Bronchial epithelial cell (primary cell): Measurements from ENCODE around the gene FUT6. TPM values are rescaled to one million over a fixed set of nuclear protein-coding genes. Genes with fewer than 3 reads are reported as not detected.

Source experiments
- DNase-seq: peaks from one replicate; pipeline ENCODE4 v3.0.0-alpha.2; 2010; ENCODE audit warnings: low read depth
- FAIRE-seq: peaks from 2 replicates; lab custom pipeline; 2011; peaks lifted over from hg19 to GRCh38; lab: Jason Lieb, UNC
- H3K27me3 ChIP-seq: 2 replicates; pipeline ENCODE4 v1.5.1; 2011; ENCODE audit warnings: low read length; ENCODE audit not compliant: control insufficient read depth, insufficient read depth
- H3K36me3 ChIP-seq: 2 replicates; pipeline ENCODE4 v1.5.1; 2011; ENCODE audit warnings: low read length; ENCODE audit not compliant: control insufficient read depth, insufficient read depth
- H3K4me3 ChIP-seq: 2 replicates; pipeline ENCODE4 v1.5.1; 2011; ENCODE audit warnings: mild to moderate bottlenecking, low read depth, low read length, control low read depth
- total RNA-seq: library from RNA; depleted of rRNA; stranded (reverse); fragments of >200 nt; gene quantifications from 2 replicates; pipeline ENCODE4 v1.2.1, GENCODE V29; 2014
- TF ChIP-seq, protein P1 (sequence below): IDR thresholded peaks from 2 replicates; pipeline ENCODE4 v1.5.1; 2011; ENCODE audit warnings: mild to moderate bottlenecking, moderate library complexity, low read length, control low read depth, inconsistent platforms; ENCODE audit not compliant: insufficient read depth, severe bottlenecking

The FUT6 gene
- total RNA-seq, 1 donor from 2014 or later: 2.1 TPM

DNA sequence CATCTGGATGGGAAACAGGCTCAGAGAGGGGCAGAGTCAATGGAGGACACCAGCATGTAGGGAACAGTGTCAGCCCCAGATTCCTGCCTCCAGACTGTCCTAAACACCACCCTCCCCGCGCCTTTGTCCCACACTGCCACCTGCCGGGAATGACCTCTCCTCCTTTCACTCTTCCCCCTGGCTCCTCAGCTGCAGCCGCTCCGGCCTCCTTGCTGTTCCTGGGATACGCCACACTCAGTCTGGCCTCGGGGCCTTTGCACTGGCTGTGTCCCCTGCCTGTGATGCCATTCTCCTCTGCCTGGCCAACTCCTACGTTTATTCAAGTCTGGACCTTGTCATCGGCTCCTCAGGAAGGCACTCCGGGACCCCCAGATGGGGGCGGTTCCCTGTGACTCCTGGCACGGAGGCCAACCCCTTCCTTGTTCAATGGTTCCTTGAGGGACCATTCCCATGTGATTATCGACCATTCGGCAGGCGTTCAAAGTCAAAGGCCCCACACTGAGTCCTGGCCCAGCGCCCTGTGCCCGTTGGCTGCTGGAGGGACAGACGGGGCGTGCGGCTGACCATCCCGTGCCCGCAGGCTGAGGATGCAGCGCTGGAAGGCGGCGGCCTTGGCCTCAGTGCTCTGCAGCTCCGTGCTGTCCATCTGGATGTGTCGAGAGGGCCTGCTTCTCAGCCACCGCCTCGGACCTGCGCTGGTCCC, 15.8 kb downstream of the FUT6 start:
- no peak overlapping the region for H3K4me3 ChIP-seq
- H3K27me3 ChIP-seq: no peaks in the 10 kb centered on the region
- DNase-seq (no peak), FAIRE-seq (no peak)
- no peaks in the 10 kb centered on the region for H3K36me3 ChIP-seq
- TF ChIP-seq, protein P1, sequence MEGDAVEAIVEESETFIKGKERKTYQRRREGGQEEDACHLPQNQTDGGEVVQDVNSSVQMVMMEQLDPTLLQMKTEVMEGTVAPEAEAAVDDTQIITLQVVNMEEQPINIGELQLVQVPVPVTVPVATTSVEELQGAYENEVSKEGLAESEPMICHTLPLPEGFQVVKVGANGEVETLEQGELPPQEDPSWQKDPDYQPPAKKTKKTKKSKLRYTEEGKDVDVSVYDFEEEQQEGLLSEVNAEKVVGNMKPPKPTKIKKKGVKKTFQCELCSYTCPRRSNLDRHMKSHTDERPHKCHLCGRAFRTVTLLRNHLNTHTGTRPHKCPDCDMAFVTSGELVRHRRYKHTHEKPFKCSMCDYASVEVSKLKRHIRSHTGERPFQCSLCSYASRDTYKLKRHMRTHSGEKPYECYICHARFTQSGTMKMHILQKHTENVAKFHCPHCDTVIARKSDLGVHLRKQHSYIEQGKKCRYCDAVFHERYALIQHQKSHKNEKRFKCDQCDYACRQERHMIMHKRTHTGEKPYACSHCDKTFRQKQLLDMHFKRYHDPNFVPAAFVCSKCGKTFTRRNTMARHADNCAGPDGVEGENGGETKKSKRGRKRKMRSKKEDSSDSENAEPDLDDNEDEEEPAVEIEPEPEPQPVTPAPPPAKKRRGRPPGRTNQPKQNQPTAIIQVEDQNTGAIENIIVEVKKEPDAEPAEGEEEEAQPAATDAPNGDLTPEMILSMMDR: peak; percentile 48

GRCh38 chr19:5822181-5822844, 17.2 kb downstream of the FUT6 start:
- Histone ChIP-seq H3K27me3 (no peaks in the 10 kb centered on the region), H3K36me3 (no peaks in the 10 kb centered on the region), H3K4me3 (no peak overlapping the region)
- no peak for FAIRE-seq
- DNase-seq: no peak
- TF ChIP-seq, protein P1: no peak

DNA sequence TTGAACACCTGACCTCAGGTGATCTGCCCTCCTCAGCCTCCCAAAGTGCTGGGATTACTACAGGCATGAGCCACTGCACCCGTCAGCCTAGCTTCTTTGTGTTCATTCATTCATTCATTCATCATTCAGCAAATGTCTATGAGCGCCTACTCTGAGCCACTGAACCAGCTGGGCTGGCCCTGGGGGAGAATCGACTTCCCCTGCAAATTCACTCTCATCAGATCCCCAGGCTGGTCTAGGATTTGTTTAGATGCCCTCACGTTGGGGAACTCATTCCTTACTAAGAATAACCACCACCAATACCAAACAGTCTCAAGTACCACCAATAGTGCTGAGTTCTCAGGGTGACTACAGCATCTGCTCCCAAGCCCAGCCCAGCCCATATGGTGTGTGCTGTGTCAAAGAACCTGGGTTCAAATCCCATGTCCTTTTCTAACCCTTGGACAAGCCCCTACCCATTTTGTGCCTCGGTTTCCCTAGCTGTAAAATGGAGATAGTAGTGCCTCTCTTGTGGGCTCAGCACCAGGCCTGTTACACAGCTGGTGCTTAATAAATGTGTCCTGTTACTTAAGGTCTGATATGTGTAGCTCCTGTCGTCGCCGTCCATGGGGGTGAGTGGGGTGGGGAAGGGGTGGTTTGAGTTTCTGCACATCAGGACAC, 17.9 kb downstream of the FUT6 start:
- no peak for FAIRE-seq
- no peaks in the 10 kb centered on the region for H3K27me3 ChIP-seq
- DNase-seq: no peak
- TF ChIP-seq, protein P1: no peak
- no peaks in the 10 kb centered on the region for H3K36me3 ChIP-seq
- H3K4me3 ChIP-seq: no peak overlapping the region

GRCh38 chr19:5820785-5821184, 18.7 kb downstream of the FUT6 start:
- no peak for DNase-seq
- H3K36me3 ChIP-seq: no peaks in the 10 kb centered on the region
- FAIRE-seq: no peak
- H3K4me3 ChIP-seq: no peak overlapping the region
- TF ChIP-seq, protein P1: no peak
- no peaks in the 10 kb centered on the region for H3K27me3 ChIP-seq

DNA sequence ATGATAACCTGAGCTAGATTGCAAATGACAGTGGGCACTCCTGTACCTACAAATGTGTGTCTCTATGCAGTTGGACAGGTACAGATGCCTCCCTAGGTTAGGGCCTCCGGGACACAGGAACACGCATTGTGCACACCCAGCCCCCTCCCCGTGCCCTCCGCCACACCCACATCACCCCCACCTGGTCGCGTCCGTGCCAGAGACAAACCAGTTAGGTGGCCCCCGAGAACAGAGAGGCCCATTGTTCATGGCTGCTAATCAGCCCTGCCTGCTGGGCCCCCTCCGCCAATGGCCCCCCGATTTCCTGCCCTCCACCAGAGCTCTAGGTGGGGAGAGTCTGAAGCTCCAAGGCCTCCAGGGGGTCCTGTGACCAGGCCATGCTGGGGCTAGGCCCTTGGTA, 20.9 kb downstream of the FUT6 start:
- TF ChIP-seq, protein P1: no peak
- H3K4me3 ChIP-seq: no peak overlapping the region
- DNase-seq: no peak
- H3K36me3 ChIP-seq: no peaks in the 10 kb centered on the region
- peak; percentile 55 for FAIRE-seq
- no peaks in the 10 kb centered on the region for H3K27me3 ChIP-seq
